ACC112 (cell line): ENCODE measurements around the gene CCDC141.

ENCODE experiments used
- H2AFZ ChIP-seq: fragments of 200-600 bp; sonication (generic); one replicate; pipeline ENCODE4 v1.6.0; 2017; ENCODE audit warnings: antibody characterized with exemption, low read length; ENCODE audit not compliant: unreplicated experiment
- H3K27ac ChIP-seq: fragments of 200-600 bp; sonication (generic); 2 replicates; pipeline ENCODE4 v1.5.1; 2014; ENCODE audit warnings: low read depth, mild to moderate bottlenecking, antibody characterized with exemption, low read length, moderate library complexity
- H3K27me3 ChIP-seq: fragments of 200-600 bp; sonication (generic); 2 replicates; pipeline ENCODE4 v1.6.1; 2014; ENCODE audit warnings: mild to moderate bottlenecking, antibody characterized with exemption, low read length, moderate library complexity, mixed read lengths; ENCODE audit not compliant: insufficient read depth
- H3K36me3 ChIP-seq: fragments of 200-600 bp; sonication (generic); 2 replicates; pipeline ENCODE4 v1.6.1; 2016; ENCODE audit warnings: mild to moderate bottlenecking, antibody characterized with exemption, low read length, moderate library complexity, mixed read lengths; ENCODE audit not compliant: insufficient read depth
- H3K4me1 ChIP-seq: fragments of 200-600 bp; sonication (generic); one replicate; pipeline ENCODE4 v1.6.1; 2016; ENCODE audit warnings: low read length, mixed read lengths; ENCODE audit not compliant: insufficient read depth, unreplicated experiment, control insufficient read depth
- H3K4me3 ChIP-seq: fragments of 200-600 bp; sonication (generic); 2 replicates; pipeline ENCODE4 v1.5.1; 2014; ENCODE audit warnings: mild to moderate bottlenecking, low read depth, low read length
- H3K79me2 ChIP-seq: fragments of 200-600 bp; sonication (generic); one replicate; pipeline ENCODE4 v1.6.0; 2016; ENCODE audit warnings: low read length; ENCODE audit not compliant: control insufficient read depth, unreplicated experiment, insufficient read depth

The CCDC141 gene

GRCh38 chr2:178855151-178855550, 194.8 kb downstream of the CCDC141 start:
- H3K36me3 ChIP-seq: no peaks in the 10 kb centered on the region
- H3K4me3 ChIP-seq: no peak overlapping the region
- H2AFZ ChIP-seq: no peak overlapping the region
- peaks cover 9% of the 10 kb centered on the region for H3K4me1 ChIP-seq
- H3K27ac ChIP-seq: peak overlapping the region; percentile 67; the same call in 1 of the 2 replicates
- H3K79me2 ChIP-seq: no peaks in the 10 kb centered on the region
- no peaks in the 10 kb centered on the region; the same call in 1 of the 2 replicates for H3K27me3 ChIP-seq

- Histone ChIP-seq H3K4me1 (peaks cover 15% of the 10 kb centered on the region), H2AFZ (no peak overlapping the region), H3K27me3 (no peaks in the 10 kb centered on the region), H3K4me3 (no peak overlapping the region), H3K79me2 (no peaks in the 10 kb centered on the region), H3K36me3 (no peaks in the 10 kb centered on the region), H3K27ac (no peak overlapping the region)
These were observed 201.6 kb downstream of the CCDC141 start for GRCh38 chr2:178848335-178848734.

GRCh38 chr2:178846458-178846802, 203.5 kb downstream of the CCDC141 start:
- Histone ChIP-seq H3K4me1 (peaks cover 15% of the 10 kb centered on the region), H3K27ac (no peak overlapping the region), H2AFZ (no peak overlapping the region), H3K36me3 (no peaks in the 10 kb centered on the region), H3K27me3 (no peaks in the 10 kb centered on the region), H3K4me3 (no peak overlapping the region), H3K79me2 (no peaks in the 10 kb centered on the region)

- no peak overlapping the region for H3K27ac ChIP-seq
- no peak overlapping the region for H2AFZ ChIP-seq
- H3K27me3 ChIP-seq: no peaks in the 10 kb centered on the region
- H3K4me1 ChIP-seq: peaks cover 15% of the 10 kb centered on the region
- no peak overlapping the region for H3K4me3 ChIP-seq
- no peaks in the 10 kb centered on the region for H3K36me3 ChIP-seq
- no peaks in the 10 kb centered on the region for H3K79me2 ChIP-seq
These were observed 204.1 kb downstream of the CCDC141 start for GRCh38 chr2:178845566-178846457.

- Histone ChIP-seq H3K27ac (no peak overlapping the region), H3K4me3 (no peak overlapping the region), H3K36me3 (no peaks in the 10 kb centered on the region), H3K27me3 (no peaks in the 10 kb centered on the region), H2AFZ (no peak overlapping the region), H3K4me1 (peaks cover 15% of the 10 kb centered on the region), H3K79me2 (no peaks in the 10 kb centered on the region)
These were observed 205.2 kb downstream of the CCDC141 start for GRCh38 chr2:178844701-178845100.

GRCh38 chr2:178844269-178844668, 205.7 kb downstream of the CCDC141 start:
- H2AFZ ChIP-seq: no peak overlapping the region
- H3K27ac ChIP-seq: no peak overlapping the region
- no peaks in the 10 kb centered on the region for H3K79me2 ChIP-seq
- no peak overlapping the region for H3K4me3 ChIP-seq
- H3K4me1 ChIP-seq: peaks cover 15% of the 10 kb centered on the region
- H3K27me3 ChIP-seq: no peaks in the 10 kb centered on the region
- H3K36me3 ChIP-seq: no peaks in the 10 kb centered on the region

GRCh38 chr2:178843697-178844096, 206.2 kb downstream of the CCDC141 start:
- Histone ChIP-seq H3K4me1 (peaks cover 15% of the 10 kb centered on the region), H2AFZ (no peak overlapping the region), H3K79me2 (no peaks in the 10 kb centered on the region), H3K36me3 (no peaks in the 10 kb centered on the region), H3K27me3 (peaks cover under 1% of the 10 kb centered on the region; the same call in 1 of the 2 replicates), H3K27ac (no peak overlapping the region), H3K4me3 (no peak overlapping the region)

GRCh38 chr2:178836807-178837206, 213.1 kb downstream of the CCDC141 start:
- H3K4me3 ChIP-seq: no peak overlapping the region
- peaks cover 6% of the 10 kb centered on the region; the same call in 1 of the 2 replicates for H3K27me3 ChIP-seq
- H3K79me2 ChIP-seq: no peaks in the 10 kb centered on the region
- no peak overlapping the region for H2AFZ ChIP-seq
- H3K4me1 ChIP-seq: no peaks in the 10 kb centered on the region
- no peak overlapping the region for H3K27ac ChIP-seq
- H3K36me3 ChIP-seq: no peaks in the 10 kb centered on the region

- no peaks in the 10 kb centered on the region for H3K4me1 ChIP-seq
- no peak overlapping the region for H3K4me3 ChIP-seq
- no peak overlapping the region for H2AFZ ChIP-seq
- H3K79me2 ChIP-seq: no peaks in the 10 kb centered on the region
- H3K27ac ChIP-seq: no peak overlapping the region
- H3K36me3 ChIP-seq: no peaks in the 10 kb centered on the region
- peaks cover 6% of the 10 kb centered on the region; the same call in 1 of the 2 replicates for H3K27me3 ChIP-seq
These were observed 215.9 kb downstream of the CCDC141 start for GRCh38 chr2:178834086-178834485.

GRCh38 chr2:178833382-178833781, 216.6 kb downstream of the CCDC141 start:
- Histone ChIP-seq H3K4me1 (no peaks in the 10 kb centered on the region), H2AFZ (no peak overlapping the region), H3K27ac (no peak overlapping the region)

GRCh38 chr2:178830451-178830850, 219.5 kb downstream of the CCDC141 start:
- H3K79me2 ChIP-seq: no peaks in the 10 kb centered on the region
- H3K4me3 ChIP-seq: no peak overlapping the region
- H3K36me3 ChIP-seq: no peaks in the 10 kb centered on the region
- H2AFZ ChIP-seq: no peak overlapping the region
- no peak overlapping the region for H3K27ac ChIP-seq
- H3K27me3 ChIP-seq: no peaks in the 10 kb centered on the region
- peaks cover 2% of the 10 kb centered on the region for H3K4me1 ChIP-seq

More at GRCh38 chr2:178833382-178833781, 216.6 kb downstream of the CCDC141 start:
- Histone ChIP-seq H3K4me3 (no peak overlapping the region), H3K79me2 (no peaks in the 10 kb centered on the region), H3K36me3 (no peaks in the 10 kb centered on the region), H3K27me3 (peaks cover 3% of the 10 kb centered on the region; the same call in 1 of the 2 replicates)
